BE2C (cell line): Measurements from ENCODE around the gene CCDC106.

Experiments
- DNase-seq: peaks from one replicate; pipeline ENCODE4 v3.0.0-alpha.2; 2020
- H3K27me3 ChIP-seq: fragments of 250-450 bp; sonication (Bioruptor Pico); 2 replicates; pipeline ENCODE4 v1.5.1; 2020; ENCODE audit warnings: mild to moderate bottlenecking
- H3K36me3 ChIP-seq: fragments of 250-450 bp; sonication (Bioruptor Pico); 2 replicates; pipeline ENCODE4 v1.5.1; 2020; ENCODE audit warnings: mild to moderate bottlenecking
- H3K4me1 ChIP-seq: fragments of 250-450 bp; sonication (Bioruptor Pico); 2 replicates; pipeline ENCODE4 v1.5.1; 2020
- H3K4me3 ChIP-seq: 2 replicates; pipeline ENCODE4 v1.5.1; 2011; ENCODE audit warnings: low read depth, low read length
- H3K9me3 ChIP-seq: fragments of 250-450 bp; sonication (Bioruptor Pico); 2 replicates; pipeline ENCODE4 v1.5.1; 2020
- TF ChIP-seq, protein P1 (sequence below): IDR thresholded peaks from 2 replicates; pipeline ENCODE4 v1.5.1; 2012; ENCODE audit warnings: mild to moderate bottlenecking, low read depth, low read length

CCDC106 gene

DNA sequence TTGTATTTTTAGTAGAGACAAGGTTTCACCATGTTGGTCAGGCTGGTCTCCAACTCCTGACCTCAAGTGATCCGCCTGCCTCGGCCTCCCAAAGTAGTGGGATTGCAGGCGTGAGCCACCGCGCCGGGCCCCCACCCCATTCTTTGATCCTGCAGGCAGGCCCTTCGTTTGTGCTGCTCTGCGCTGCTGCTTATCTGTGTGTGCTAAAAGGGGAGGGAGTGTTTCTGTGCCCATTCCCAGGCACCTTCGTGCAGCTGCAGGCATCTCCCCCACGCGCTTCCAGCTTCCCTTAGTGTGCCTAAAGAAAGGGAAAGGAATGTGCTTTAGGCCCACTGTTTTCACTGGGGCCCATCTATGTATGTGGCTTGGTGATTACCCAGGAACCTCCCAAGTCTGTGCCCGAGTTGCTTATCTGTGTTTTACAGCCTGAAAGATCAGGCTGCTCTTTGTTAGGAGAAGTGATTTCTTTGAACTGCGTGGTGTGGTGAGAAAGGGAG lies 54.2 kb downstream of the CCDC106 start:
- no peak for DNase-seq
- no peaks in the 10 kb centered on the region for H3K4me1 ChIP-seq
- peaks cover 4% of the 10 kb centered on the region; the same call in 1 of the 2 replicates for H3K36me3 ChIP-seq
- H3K9me3 ChIP-seq, result no peaks in the 10 kb centered on the region
- H3K27me3 ChIP-seq, result no peaks in the 10 kb centered on the region; the same call in 1 of the 2 replicates
- no peak overlapping the region for H3K4me3 ChIP-seq
- TF ChIP-seq, protein P1, sequence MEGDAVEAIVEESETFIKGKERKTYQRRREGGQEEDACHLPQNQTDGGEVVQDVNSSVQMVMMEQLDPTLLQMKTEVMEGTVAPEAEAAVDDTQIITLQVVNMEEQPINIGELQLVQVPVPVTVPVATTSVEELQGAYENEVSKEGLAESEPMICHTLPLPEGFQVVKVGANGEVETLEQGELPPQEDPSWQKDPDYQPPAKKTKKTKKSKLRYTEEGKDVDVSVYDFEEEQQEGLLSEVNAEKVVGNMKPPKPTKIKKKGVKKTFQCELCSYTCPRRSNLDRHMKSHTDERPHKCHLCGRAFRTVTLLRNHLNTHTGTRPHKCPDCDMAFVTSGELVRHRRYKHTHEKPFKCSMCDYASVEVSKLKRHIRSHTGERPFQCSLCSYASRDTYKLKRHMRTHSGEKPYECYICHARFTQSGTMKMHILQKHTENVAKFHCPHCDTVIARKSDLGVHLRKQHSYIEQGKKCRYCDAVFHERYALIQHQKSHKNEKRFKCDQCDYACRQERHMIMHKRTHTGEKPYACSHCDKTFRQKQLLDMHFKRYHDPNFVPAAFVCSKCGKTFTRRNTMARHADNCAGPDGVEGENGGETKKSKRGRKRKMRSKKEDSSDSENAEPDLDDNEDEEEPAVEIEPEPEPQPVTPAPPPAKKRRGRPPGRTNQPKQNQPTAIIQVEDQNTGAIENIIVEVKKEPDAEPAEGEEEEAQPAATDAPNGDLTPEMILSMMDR, result no peak
